WERI-Rb-1 (cell line): ENCODE measurements around the gene MAPKAP1.

Experiments
- DNase-seq: peaks from one replicate; pipeline ENCODE4 v3.0.0-alpha.2; 2020
- H3K27ac ChIP-seq: fragments of 250-450 bp; sonication (Bioruptor Pico); 2 replicates; pipeline ENCODE4 v1.5.1; 2020; ENCODE audit warnings: mild to moderate bottlenecking, moderate library complexity
- H3K27me3 ChIP-seq: fragments of 250-450 bp; sonication (Bioruptor Pico); 2 replicates; pipeline ENCODE4 v1.5.1; 2021; ENCODE audit warnings: mild to moderate bottlenecking, low read depth, moderate library complexity; ENCODE audit not compliant: insufficient read depth, severe bottlenecking
- H3K36me3 ChIP-seq: fragments of 250-450 bp; sonication (Bioruptor Pico); 2 replicates; pipeline ENCODE4 v1.5.1; 2020; ENCODE audit warnings: mild to moderate bottlenecking, moderate library complexity
- H3K4me3 ChIP-seq: 2 replicates; pipeline ENCODE4 v1.5.1; 2011; ENCODE audit warnings: low read depth, mild to moderate bottlenecking, control low read depth, low read length
- H3K9me3 ChIP-seq: fragments of 250-450 bp; sonication (Bioruptor Pico); 2 replicates; pipeline ENCODE4 v1.5.1; 2021; ENCODE audit warnings: mild to moderate bottlenecking, moderate library complexity; ENCODE audit not compliant: severe bottlenecking
- TF ChIP-seq, protein P1 (sequence below): IDR thresholded peaks from 2 replicates; pipeline ENCODE4 v1.5.1; 2011; ENCODE audit warnings: low read depth, mild to moderate bottlenecking, control low read depth, inconsistent platforms, low read length

MAPKAP1 gene

DNA sequence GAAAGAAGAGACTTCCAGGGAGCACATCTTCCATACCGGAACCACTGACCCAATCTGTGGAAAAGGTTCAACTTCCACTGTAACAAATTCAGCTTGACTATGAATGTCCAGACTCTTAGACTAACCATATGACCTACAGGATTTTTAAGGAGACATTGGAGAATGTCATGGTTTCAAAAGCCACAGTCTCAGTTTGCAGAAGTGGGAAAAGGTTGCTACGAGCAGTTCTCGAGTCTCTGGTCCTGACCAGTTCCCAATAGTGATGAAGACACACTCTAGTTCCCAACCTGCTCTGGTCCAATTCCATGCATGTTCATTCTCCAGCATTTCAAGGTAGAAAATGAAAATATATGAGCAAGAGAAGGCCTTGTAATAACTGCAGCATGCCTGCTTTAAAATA is 158.0 kb downstream of the MAPKAP1 start:
- no peaks in the 10 kb centered on the region; the same call in 1 of the 2 replicates for H3K36me3 ChIP-seq

DNA sequence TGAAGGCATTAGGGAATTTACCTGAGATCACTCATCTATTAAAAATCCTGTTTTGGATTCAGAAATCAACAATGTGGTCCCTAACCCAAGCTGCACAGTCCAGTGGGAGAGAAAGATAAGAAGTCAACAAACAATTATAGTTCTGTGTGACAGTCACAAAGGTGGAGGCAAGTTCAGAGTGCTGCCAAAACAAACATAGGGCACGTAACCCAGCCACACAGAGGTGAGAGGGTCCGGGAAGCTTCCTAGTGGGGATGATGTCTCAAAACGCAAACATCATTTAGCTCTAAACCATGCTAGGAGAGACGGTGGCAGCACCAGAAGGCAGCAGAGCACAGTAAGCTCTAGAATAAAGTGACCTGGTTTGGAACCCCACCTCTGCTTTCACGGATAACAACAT is 158.9 kb downstream of the MAPKAP1 start:
- H3K9me3 ChIP-seq = no peaks in the 10 kb centered on the region
- no peak overlapping the region for H3K4me3 ChIP-seq
- no peaks in the 10 kb centered on the region; the same call in 1 of the 2 replicates for H3K36me3 ChIP-seq
- no peaks in the 10 kb centered on the region for H3K27me3 ChIP-seq
- TF ChIP-seq, protein P1, sequence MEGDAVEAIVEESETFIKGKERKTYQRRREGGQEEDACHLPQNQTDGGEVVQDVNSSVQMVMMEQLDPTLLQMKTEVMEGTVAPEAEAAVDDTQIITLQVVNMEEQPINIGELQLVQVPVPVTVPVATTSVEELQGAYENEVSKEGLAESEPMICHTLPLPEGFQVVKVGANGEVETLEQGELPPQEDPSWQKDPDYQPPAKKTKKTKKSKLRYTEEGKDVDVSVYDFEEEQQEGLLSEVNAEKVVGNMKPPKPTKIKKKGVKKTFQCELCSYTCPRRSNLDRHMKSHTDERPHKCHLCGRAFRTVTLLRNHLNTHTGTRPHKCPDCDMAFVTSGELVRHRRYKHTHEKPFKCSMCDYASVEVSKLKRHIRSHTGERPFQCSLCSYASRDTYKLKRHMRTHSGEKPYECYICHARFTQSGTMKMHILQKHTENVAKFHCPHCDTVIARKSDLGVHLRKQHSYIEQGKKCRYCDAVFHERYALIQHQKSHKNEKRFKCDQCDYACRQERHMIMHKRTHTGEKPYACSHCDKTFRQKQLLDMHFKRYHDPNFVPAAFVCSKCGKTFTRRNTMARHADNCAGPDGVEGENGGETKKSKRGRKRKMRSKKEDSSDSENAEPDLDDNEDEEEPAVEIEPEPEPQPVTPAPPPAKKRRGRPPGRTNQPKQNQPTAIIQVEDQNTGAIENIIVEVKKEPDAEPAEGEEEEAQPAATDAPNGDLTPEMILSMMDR = no peak
- H3K27ac ChIP-seq = no peak overlapping the region
- DNase-seq = no peak

More for the DNA sequence above, 158.0 kb downstream of the MAPKAP1 start:
- no peak overlapping the region for H3K4me3 ChIP-seq
- DNase-seq = no peak
- TF ChIP-seq, protein P1 = no peak
- H3K9me3 ChIP-seq = no peaks in the 10 kb centered on the region
- no peaks in the 10 kb centered on the region for H3K27me3 ChIP-seq
- no peak overlapping the region for H3K27ac ChIP-seq

DNA sequence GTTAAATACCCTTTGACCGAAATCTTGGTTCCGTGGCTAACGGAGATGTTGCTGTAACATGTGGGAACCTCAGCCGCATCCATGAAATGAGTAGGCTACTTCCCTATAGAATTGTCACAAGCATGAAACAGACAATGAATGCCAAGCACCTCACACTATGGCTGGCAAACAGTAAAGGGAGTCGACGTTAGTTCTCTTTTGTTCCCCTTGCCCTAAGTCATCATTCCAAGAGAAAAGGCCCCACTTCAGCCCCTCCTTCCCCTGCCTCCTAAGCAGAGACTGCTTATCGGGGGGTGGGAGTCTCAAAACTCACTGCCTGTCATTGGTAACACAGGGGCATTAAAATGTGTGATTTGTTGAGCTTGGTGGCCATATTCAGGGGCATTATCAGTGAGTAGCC is 159.6 kb downstream of the MAPKAP1 start:
- H3K4me3 ChIP-seq = no peak overlapping the region
- no peak for DNase-seq
- TF ChIP-seq, protein P1 = no peak
- H3K36me3 ChIP-seq = no peaks in the 10 kb centered on the region; the same call in 1 of the 2 replicates
- H3K27me3 ChIP-seq = no peaks in the 10 kb centered on the region
- no peaks in the 10 kb centered on the region for H3K9me3 ChIP-seq
- H3K27ac ChIP-seq = no peak overlapping the region

DNA sequence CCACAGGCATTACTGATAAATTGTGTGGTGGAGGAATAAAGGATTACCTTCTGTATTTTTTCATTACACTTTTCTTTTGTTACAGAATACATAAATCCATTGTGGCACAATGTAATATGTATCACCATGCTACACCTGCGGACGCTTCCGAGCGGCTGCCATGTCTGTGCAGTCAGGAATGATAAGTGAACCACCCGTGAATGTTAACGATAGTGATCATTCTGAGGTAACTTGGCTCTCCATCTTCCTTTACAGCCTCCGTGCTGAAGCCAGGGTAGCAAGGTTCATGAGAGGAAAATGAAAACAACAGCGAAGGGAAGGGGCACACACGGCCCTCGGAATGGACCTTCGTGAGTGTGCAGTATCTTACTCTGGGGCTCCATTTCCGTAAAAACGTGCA is 161.2 kb downstream of the MAPKAP1 start:
- DNase-seq = no peak
- Histone ChIP-seq H3K36me3 (peaks cover 4% of the 10 kb centered on the region), H3K27ac (no peak overlapping the region), H3K4me3 (no peak overlapping the region), H3K9me3 (no peaks in the 10 kb centered on the region), H3K27me3 (no peaks in the 10 kb centered on the region)
- TF ChIP-seq, protein P1 = no peak

DNA sequence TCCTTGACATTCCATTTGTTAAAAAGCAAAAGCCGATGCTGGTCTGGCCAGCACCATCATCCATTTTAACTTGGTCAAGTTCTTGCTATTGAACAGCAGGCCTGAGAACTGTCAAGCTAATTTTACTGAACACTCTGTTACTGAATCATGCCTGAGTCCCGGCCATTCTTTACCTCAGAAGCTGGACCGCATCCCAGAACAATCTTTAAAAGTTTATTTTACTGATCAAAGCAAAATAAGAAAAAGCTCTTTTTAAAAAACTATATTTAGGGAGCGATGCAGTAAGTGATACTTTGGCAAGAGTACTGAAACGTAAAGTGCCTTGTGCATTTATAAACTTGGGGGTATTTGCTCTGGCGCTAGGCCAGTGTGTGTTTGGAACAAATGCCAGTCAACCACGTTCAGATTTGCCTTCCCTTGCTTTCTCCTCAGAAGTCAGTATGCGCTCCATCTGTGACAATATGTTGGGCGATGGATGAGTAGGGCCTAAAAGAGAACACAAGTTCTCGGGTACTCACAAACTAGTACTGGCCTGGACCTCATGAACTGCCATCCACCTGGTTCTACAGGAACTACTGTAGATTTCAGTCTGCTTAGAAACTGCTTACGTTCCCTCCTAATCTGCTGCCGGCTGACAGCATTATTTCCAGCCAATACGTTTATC is 161.9 kb downstream of the MAPKAP1 start:
- Histone ChIP-seq H3K9me3 (no peaks in the 10 kb centered on the region), H3K27me3 (no peaks in the 10 kb centered on the region), H3K4me3 (no peak overlapping the region), H3K27ac (no peak overlapping the region), H3K36me3 (peaks cover 4% of the 10 kb centered on the region)
- no peak for DNase-seq
- TF ChIP-seq, protein P1 = no peak

DNA sequence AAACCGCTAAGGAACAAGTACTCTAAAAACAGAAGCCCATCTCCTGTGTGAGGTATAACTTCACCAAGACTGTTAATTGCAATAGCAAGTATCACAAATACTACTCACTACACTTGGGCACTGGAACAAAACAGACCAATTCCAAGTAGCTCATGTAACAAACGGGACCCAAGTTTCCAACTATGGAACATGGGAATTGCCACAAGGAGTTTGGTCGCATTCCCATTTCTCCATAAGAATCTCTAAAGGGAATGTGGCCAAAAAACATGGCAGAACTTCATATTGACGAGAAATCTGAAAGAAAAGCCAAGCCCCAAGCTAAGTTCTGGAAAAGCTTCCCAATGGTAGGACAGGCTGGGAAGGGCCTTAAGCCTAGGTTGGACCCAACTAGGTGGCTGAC is 162.5 kb downstream of the MAPKAP1 start:
- no peaks in the 10 kb centered on the region for H3K27me3 ChIP-seq
- no peak for DNase-seq
- H3K4me3 ChIP-seq = no peak overlapping the region
- TF ChIP-seq, protein P1 = no peak
- no peak overlapping the region for H3K27ac ChIP-seq
- H3K9me3 ChIP-seq = no peaks in the 10 kb centered on the region
- peaks cover 4% of the 10 kb centered on the region for H3K36me3 ChIP-seq
